GM08714 (cell line): ENCODE results near the gene SLC23A2.
"Not testable (repeated sequence)": the region's sequence is repeated elsewhere in the genome, so short reads cannot be mapped to it uniquely, and the experiment has no call there.

Experiments used
- H3K4me3 ChIP-seq: fragments of 200-500 bp; sonication (Bioruptor generic); 2 replicates; pipeline ENCODE4 v1.5.1; 2014; ENCODE audit warnings: mild to moderate bottlenecking, low read length, inconsistent platforms
- ZNF274 ChIP-seq: IDR thresholded peaks from 2 replicates; pipeline ENCODE4 v1.6.1; 2012; ENCODE audit warnings: mild to moderate bottlenecking, low read depth, low read length

SLC23A2 gene

DNA sequence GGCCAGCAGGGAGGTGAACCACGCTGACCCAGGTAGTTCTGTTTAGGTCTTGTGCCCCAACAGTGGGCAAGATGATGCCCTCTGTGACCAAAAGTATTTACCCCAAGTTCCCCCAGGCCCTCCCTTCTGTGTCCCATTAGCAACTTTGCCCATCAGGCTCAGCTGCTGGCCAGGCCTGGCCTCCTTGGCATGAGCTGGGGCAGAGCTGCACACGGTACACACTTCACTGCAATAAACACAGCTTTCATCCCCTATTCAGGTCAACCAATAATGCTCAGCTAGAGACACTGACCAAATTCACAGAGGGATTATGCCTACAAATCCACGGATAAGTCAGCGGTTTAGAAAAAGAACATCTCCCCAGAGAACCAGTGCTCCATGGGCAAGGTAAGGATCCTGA lies 103.7 kb downstream of the SLC23A2 start:
- no peak for TF ChIP-seq ZNF274
- no peak overlapping the region for H3K4me3 ChIP-seq

DNA sequence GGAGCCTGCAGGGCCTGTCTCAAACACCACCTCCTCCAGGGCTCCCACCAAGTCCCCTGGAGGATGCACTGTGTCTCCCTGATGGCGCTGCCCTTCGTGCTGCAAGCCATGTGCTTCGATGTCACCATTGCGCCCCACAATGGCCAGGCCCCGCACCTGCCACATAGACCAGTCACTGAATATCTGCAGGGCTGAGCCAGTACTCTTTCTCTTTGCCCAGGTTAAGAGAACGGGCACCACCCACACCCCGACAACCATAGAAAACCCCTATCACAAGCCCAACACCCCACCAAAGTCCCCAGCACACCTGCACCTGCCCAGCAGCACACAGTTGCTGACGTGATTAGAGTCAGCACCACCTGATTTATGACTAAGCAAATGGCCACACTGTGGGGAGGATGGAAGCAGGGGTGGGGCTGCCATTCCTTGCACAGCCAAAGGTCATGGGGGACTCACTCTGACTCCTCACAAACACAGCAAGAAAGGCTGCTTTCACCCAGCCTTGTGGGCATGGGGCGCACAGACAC lies 104.3 kb downstream of the SLC23A2 start:
- H3K4me3 ChIP-seq, result no peak overlapping the region
- TF ChIP-seq ZNF274, result no peak

DNA sequence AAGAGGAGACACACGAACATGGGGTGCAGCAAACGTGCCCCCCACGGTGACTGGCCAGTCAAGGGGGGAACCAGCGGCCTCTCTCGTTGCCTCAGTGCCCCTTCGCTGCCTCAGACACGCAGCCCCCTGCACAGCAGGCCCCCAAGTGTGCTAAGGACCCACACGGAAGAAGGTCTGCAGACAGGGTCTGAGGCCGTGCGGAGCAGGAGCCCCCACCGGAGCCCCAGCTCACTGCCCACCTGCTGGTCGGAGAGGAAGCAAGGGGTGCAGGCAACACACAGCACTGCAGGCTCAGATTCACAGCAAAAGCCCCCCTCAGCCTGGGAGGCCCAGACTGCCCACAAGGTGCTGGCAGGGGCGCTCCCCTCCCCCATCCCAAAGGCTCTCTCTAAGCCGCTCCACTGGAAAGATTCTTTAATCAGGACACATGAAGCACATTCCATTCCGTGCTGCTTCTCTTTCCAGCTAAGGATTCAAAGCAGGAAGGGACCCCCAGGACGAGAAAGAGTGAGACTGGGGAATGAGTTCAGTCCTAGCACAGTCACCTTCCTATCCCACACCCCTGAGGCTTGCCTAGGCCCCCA lies 105.1 kb downstream of the SLC23A2 start:
- no peak overlapping the region for H3K4me3 ChIP-seq
- TF ChIP-seq ZNF274, result no peak

GRCh38 chr20:4894981-4895381 lies 106.3 kb downstream of the SLC23A2 start:
- no peak for TF ChIP-seq ZNF274
- no peak overlapping the region for H3K4me3 ChIP-seq

DNA sequence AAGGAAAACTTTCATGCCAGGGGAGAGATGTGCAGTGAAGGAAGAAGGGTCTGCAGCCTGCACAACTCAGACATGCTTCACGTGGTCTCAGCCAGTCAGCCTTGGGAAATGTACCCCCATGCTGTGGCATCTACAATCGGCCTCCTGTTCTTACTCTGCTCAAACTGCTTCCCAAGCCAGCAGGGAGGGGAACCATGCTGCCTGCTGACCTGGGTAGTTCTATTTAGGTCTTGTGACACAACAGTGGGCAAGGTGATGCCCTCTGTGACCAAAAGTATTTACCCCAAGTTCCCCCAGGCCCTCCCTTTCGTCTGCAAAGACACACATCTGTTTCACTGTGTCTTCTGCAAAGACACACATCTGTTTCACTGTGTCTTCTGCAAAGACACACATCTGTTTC lies 106.9 kb downstream of the SLC23A2 start:
- TF ChIP-seq ZNF274, result no peak
- H3K4me3 ChIP-seq, result no peak overlapping the region

DNA sequence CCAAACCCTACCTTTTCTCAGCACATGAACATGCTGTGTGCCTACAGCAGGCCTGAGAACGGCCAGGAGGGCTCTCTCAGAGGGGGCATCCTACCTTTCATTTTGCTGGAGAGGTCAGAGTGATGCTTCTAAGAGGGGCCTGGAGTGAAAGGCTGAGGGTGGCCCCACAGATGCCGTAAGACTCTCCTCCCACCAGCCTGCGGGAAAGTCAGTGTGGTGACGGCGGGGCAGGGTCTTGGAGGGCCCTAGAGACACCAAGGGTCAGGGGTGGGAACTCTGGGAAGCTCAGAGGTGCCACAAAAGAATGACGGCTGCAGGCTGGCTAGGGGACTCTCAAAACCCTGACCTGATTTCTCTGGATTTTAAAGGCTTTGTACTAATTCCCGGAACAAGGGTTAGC lies 107.6 kb downstream of the SLC23A2 start:
- no peak for TF ChIP-seq ZNF274
- no peak overlapping the region for H3K4me3 ChIP-seq

GRCh38 chr20:4891997-4892396 lies 109.3 kb downstream of the SLC23A2 start:
- TF ChIP-seq ZNF274, result no peak
- H3K4me3 ChIP-seq, result no peak overlapping the region

DNA sequence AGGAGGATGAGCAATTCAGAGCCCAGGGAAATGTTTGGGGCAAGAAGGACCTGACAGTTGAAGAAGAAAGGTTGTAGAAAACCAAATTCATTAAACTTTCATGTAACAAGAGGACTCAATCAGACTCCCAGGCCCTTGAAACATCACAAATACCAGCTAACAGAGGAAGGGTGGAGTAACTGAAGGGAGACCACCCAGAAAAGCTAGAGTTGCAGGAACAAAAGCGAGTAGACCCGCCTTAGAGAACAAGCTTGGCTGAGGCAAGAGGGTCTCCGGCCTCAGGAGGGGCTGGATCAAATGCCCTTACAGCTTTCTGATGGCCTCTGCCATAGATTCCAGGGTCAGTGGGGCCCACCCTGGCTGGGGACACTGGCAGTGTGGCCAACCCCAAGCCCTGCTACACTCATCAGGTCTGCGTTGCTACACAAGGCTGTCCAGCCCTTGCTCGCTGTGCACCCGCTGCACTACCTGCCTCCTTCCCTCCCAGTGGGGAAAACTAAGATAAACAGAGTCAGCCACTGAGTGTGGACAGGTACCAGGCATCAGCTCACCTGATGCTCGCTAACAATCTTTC lies 110.0 kb downstream of the SLC23A2 start:
- H3K4me3 ChIP-seq, result no peak overlapping the region
- no peak for TF ChIP-seq ZNF274

GRCh38 chr20:4889446-4889845 lies 111.9 kb downstream of the SLC23A2 start:
- no peak for TF ChIP-seq ZNF274
- H3K4me3 ChIP-seq, result no peak overlapping the region

DNA sequence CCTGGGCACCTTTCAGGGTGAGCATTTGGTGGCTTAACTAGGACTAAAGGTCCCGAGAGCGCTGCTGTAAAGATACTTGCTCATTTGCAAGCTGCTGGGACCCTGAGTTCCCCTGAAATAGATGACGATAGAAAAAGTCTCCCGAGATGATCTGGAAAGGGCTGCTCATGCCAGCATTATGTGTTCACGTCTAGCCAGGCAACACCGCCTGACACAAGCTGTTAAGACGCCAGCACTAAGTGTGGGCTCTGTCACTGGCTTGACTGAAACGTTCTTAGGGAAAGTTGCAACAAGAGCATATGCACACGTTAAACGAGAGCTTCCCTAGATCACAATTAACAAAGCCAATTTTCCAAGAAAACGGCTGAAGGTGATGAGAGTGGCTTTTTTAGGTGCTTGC lies 113.7 kb downstream of the SLC23A2 start:
- TF ChIP-seq ZNF274, result no peak

GRCh38 chr20:4886771-4887527 lies 114.4 kb downstream of the SLC23A2 start:
- no peak for TF ChIP-seq ZNF274
- H3K4me3 ChIP-seq, result no peak overlapping the region

More for the DNA sequence above, 113.7 kb downstream of the SLC23A2 start:
- H3K4me3 ChIP-seq, result no peak overlapping the region

DNA sequence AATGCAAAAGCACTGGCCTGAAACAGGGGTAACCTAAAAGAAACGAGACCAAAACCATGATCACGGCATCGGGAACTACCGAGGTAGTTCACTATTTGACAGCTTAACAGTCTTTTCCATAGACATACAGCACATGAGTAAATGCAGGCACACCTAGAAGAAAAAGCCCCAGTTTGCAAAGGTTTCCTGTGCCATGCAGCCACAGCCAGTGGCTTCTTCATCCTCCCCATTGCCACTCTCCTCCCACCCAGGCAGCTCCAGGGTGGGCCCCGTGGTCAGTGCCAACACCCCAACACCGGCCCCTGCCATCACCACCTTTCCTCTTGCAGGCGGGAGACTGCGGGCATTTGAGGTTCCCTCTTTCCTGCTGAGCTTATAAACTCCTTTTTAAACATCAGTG lies 115.4 kb downstream of the SLC23A2 start:
- no peak overlapping the region for H3K4me3 ChIP-seq
- no peak for TF ChIP-seq ZNF274

DNA sequence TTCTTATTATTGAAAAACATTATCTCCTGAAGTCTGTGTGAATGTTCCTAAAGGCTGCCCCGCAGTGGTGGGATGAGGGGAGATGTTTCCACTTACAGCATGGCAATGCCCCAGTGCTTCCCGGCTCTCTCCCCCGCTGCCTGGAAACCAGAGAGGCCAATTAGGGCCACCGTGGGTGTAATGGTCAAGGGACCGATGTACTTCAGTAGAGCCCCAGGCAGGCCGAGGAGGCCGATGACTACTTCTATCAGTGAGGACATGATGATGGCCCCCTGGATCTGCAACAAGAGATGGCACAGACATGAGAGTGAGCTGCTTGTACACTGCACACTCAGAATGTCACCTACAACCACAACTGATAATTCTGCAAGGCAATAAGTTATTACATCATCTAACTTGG lies 117.8 kb downstream of the SLC23A2 start:
- TF ChIP-seq ZNF274, result no peak
- no peak overlapping the region for H3K4me3 ChIP-seq

DNA sequence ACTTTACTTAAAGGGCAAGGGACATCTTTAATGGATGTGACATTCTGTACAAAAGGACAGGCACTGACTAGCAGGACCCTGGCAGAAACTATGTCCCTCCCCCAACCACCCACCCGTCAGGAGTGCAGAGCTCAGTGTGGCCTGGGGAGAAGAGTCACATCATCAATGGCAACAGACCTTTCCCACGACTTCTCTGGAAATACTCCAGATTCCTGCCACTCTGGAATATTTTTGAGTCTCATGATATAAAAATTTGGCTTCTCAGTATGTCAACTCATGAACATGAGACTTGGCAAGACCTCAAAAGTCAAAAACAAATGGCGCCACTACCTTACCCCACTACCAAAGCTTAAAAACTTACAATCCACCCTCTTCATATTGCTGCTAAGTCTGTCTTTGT lies 118.3 kb downstream of the SLC23A2 start:
- no peak overlapping the region for H3K4me3 ChIP-seq
- no peak for TF ChIP-seq ZNF274

- TF ChIP-seq ZNF274, result no peak
- H3K4me3 ChIP-seq, result no peak overlapping the region
Observed at GRCh38 chr20:4881006-4881730, 120.1 kb downstream of the SLC23A2 start.

- no peak for TF ChIP-seq ZNF274
- H3K4me3 ChIP-seq, result no peak overlapping the region
Observed at GRCh38 chr20:4880051-4880450, 121.3 kb downstream of the SLC23A2 start.

- not testable (repeated sequence) for H3K4me3 ChIP-seq
Observed at GRCh38 chr20:4878099-4878498, 123.2 kb downstream of the SLC23A2 start.
